ENCODE measurements around the gene RBM33. TPM values are rescaled to one million over a fixed set of nuclear protein-coding genes. Genes with fewer than 3 reads are reported as not detected.
A peak's percentile ranks its signal among the peaks of the same experiment; 100 is the strongest.

The RBM33 gene
- total RNA-seq, 2 experiments from 2014 or later, result 73.7 to 84.8 TPM

- CTCF ChIA-PET, result interaction anchor here (1.1 to 1.4 kb wide), 3 partner anchors 9 to 214 kb away, joined by 3 read pairs; no protein-coding TSS in a partner anchor
- Mint-ChIP-seq H3K9me3 (no peaks in the 10 kb centered on the region), H3K27me3 (peaks cover 51% of the 10 kb centered on the region), H3K4me1 (ENCODE audit: low read depth) (peaks cover 12% of the 10 kb centered on the region), H3K27ac (no peak overlapping the region), H3K4me3 (no peak overlapping the region), H3K36me3 (ENCODE audit: low read depth) (no peaks in the 10 kb centered on the region)
- POLR2A ChIA-PET, result interaction anchor here (0.6 kb wide), 1 partner anchor 612 kb away, joined by 4 read pairs; no protein-coding TSS in a partner anchor
- TF ChIP-seq, protein P1, sequence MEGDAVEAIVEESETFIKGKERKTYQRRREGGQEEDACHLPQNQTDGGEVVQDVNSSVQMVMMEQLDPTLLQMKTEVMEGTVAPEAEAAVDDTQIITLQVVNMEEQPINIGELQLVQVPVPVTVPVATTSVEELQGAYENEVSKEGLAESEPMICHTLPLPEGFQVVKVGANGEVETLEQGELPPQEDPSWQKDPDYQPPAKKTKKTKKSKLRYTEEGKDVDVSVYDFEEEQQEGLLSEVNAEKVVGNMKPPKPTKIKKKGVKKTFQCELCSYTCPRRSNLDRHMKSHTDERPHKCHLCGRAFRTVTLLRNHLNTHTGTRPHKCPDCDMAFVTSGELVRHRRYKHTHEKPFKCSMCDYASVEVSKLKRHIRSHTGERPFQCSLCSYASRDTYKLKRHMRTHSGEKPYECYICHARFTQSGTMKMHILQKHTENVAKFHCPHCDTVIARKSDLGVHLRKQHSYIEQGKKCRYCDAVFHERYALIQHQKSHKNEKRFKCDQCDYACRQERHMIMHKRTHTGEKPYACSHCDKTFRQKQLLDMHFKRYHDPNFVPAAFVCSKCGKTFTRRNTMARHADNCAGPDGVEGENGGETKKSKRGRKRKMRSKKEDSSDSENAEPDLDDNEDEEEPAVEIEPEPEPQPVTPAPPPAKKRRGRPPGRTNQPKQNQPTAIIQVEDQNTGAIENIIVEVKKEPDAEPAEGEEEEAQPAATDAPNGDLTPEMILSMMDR (IDR thresholded peaks at IDR 0.05), result no peak
- ATAC-seq (no peak), DNase-seq (no peak)
- intact Hi-C loops (cut with micrococcal nuclease), result loop anchor here (5.0 kb wide), 1 partner anchor 659 kb away; no protein-coding TSS in a partner anchor
Observed at GRCh38 chr7:155813125-155813524, 168.7 kb downstream of the RBM33 start.

DNA sequence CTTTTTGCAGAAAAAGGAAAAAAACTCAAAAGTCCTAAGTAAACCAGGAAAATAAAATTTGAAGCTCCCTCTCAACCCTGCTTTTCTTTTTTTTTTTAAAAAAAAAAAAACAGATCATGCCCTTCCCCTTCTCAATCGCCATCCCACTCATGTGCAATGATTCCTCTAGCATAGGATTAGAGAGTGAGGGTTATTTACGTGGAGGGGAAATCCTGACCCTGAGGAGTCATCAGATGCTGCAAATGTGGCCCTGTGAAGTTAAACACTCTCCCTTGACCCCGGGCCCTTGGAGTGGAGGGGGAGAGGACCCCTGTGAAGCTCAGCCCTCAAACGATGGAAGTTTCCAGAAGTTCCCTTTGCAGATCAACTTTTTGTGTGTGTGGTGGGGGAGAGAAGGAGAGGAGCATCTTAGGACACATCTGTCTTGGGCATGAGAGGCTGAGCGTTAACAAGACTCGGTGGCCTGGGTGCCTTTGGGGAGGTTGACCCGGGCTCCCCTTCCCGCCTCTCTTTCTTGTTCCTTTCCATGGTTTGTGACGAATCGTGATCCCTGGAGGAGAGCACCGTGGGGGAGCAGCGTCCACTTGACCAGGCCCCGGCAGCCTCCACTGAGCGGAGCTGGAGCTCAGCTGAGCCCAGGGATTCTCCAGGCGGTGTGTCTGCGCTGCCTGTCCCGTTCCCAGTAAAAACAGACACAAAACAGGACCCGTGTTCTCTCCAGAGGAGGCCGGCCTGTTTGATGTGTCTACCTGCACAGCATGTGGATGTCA lies 169.3 kb downstream of the RBM33 start:
- no peak overlapping the region for H3K4me3 Mint-ChIP-seq
- ATAC-seq (no peak), DNase-seq (no peak)
- peaks cover 11% of the 10 kb centered on the region for H3K4me1 Mint-ChIP-seq (ENCODE audit: low read depth)
- no peaks in the 10 kb centered on the region for H3K9me3 Mint-ChIP-seq
- H3K27me3 Mint-ChIP-seq, result peaks cover 51% of the 10 kb centered on the region
- TF ChIP-seq, protein P1 (IDR thresholded peaks at IDR 0.05), result no peak
- no peak overlapping the region for H3K27ac Mint-ChIP-seq
- CTCF ChIA-PET, result interaction anchor here (1.2 to 1.6 kb wide), 4 partner anchors 17 to 661 kb away, joined by 3 to 4 read pairs (median 3); no protein-coding TSS in a partner anchor
- no peaks in the 10 kb centered on the region for H3K36me3 Mint-ChIP-seq (ENCODE audit: low read depth)
- POLR2A ChIA-PET, result interaction anchor here (0.6 kb wide), 1 partner anchor 611 kb away, joined by 4 read pairs; no protein-coding TSS in a partner anchor
- intact Hi-C loops (cut with micrococcal nuclease), result loop anchor here (5.0 kb wide), 1 partner anchor 659 kb away; no protein-coding TSS in a partner anchor

DNA sequence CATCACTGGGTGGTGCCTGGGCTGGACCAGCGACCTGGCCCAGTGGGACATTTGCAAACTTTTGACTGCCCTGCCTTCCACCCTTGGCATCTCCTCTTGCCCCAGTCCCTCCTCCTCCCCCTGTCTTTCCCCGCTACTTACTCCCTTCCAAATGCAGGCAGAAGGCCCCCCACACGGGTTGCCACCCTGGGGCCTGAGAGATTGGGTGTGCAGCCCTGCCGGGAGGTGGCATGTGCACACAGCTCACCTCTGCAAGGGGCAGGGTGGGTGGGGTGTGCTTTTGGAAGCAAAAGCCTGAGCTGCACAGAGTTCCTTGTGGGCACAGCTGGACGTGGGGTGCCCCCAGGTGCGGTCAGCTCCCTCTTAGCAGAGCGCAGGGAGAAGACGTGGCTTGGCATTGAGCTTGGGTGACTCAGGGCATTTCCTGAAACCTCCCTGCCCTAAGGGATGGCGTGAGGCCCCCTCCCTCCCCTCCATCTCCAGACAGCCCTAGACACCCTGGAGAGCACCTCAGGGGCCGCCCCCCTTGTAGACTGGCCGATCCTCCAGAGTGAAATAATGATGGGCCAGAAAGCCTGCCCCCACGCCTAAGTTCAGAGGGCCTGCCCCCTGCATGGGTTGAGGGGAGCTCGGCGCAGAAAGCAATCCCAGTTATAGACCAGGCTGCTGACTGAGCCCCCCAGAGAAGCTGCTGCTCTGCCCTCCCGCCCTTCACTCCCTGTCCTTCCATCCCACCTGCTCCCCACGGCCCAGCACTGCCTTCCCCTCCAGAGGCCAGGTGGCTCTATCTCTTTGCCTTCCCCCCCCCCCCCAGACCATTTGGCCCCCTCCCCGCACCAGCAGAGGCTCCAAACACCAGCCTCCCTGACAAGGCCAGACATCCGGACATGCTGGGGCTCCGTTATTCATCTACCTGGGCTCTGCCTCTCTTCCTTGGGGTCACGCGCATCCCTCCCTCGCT lies 170.1 kb downstream of the RBM33 start:
- H3K4me1 Mint-ChIP-seq (ENCODE audit: low read depth), result peaks cover 9% of the 10 kb centered on the region
- H3K36me3 Mint-ChIP-seq (ENCODE audit: low read depth), result no peaks in the 10 kb centered on the region
- ChIA-PET CTCF (interaction anchor here (0.9 to 1.6 kb wide), 3 partner anchors 10 to 660 kb away, joined by 3 to 4 read pairs (median 3); no protein-coding TSS in a partner anchor), POLR2A (no interaction called here)
- no peak overlapping the region for H3K4me3 Mint-ChIP-seq
- TF ChIP-seq, protein P1 (IDR thresholded peaks at IDR 0.05), result no peak
- ATAC-seq, result peak; percentile 9
- H3K9me3 Mint-ChIP-seq, result no peaks in the 10 kb centered on the region
- no peak for DNase-seq
- H3K27me3 Mint-ChIP-seq, result peaks cover 45% of the 10 kb centered on the region
- H3K27ac Mint-ChIP-seq, result no peak overlapping the region
- intact Hi-C loops (cut with micrococcal nuclease), result loop anchor here (5.0 kb wide), 1 partner anchor 658 kb away; no protein-coding TSS in a partner anchor

DNA sequence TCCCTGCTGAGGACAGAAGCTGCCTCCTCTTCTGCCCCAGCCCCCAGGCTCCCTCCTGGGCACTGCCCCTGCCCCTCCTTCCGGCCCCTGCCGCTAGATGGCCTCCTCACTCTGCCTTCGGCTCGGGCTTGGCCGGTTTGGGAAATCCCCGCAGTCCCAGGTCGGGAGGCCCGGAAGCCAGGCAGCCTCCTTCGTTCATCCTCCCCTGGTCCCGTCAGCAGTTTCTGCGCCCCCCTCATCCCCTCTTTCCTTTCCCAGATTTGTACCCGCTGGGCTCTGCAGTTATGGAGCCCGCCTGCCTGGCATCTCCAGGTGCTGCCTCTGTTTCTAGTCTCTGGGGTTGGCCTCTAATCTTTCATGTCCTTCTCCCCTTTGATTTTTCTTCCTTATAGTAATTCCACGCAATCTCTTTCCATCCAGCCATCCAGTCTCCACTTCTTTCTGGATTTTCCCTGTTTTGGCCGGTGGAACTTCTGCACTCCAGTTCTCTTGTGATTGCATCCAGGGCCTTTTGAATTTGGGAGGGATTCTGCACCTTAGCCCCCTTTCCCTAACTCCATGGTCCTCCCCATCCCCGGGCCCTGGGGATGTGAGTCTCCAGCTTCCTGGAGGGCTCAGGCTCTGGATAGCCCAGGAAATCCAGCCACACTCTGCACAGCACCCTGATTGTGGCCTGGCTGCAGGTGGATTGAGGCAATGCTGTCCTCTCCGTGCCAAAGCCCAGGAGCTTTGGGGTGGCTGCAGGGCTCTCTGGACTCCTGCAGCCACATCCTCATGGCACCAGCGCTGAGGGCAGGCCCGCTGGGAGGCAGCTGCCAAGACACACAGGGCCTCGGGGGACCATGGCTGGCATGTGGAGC lies 171.1 kb downstream of the RBM33 start:
- intact Hi-C loops (cut with micrococcal nuclease), result no loop called here
- POLR2A ChIA-PET, result no interaction called here
- Mint-ChIP-seq H3K9me3 (no peaks in the 10 kb centered on the region), H3K4me3 (no peak overlapping the region), H3K4me1 (ENCODE audit: low read depth) (peaks cover 9% of the 10 kb centered on the region), H3K27ac (no peak overlapping the region), H3K27me3 (peaks cover 42% of the 10 kb centered on the region), H3K36me3 (ENCODE audit: low read depth) (no peaks in the 10 kb centered on the region)
- DNase-seq (peak; percentile 82), ATAC-seq (peak; percentile 91)
- CTCF ChIA-PET, result interaction anchor here (0.9 to 1.6 kb wide), 3 partner anchors 10 to 659 kb away, joined by 3 to 4 read pairs (median 3); no protein-coding TSS in a partner anchor
- TF ChIP-seq, protein P1 (IDR thresholded peaks at IDR 0.05), result peak; percentile 72
